Measurements from ENCODE around the gene ZMAT5.
"Not testable (repeated sequence)": the region's sequence is repeated elsewhere in the genome, so short reads cannot be mapped to it uniquely, and the experiment has no call there.

ZMAT5 gene

DNA sequence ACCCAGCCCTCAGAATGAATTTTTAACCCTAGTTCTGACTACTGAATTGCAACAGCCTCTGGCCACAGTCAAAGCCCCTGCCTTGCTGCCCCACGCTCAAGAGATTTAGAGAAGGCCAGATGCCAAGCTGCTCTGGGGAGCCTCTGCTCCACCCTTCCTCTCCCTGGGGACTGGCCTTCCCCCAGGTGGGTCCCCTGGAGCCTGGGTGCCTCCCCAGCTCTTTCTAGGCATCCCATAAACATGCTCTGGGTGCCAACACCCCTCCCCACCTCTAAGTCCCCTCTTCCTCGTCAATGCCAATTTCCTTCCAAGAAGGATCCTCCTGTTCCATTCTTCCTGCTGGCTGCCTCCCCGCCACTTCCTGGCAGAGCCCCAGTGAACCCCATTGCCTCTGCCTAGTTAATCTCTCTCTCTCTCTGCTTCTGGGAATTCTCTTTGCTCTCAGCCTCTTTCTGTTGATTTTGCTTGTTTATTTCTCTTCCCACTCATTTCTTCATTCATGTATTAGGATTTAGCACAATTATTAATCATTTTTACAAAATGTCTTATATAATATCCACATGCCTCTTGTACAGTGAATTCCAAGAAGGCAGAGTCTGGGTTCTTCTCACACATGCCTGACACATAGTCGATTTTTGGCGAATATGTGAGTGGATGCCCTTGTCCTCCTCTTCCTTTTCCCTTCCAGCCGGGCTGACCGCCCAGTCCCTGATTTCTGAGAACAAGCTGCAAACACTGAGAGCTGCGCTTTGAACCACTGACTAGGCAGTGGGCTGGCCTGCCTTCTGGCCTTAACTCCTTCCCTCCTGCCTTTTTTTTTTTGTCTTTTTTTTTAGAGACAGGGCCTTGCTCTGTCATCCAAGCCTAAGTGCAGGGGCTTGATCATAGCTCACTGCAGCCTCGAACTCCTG, 17.9 kb upstream of the ZMAT5 start:
- no peak for DNase-seq

DNA sequence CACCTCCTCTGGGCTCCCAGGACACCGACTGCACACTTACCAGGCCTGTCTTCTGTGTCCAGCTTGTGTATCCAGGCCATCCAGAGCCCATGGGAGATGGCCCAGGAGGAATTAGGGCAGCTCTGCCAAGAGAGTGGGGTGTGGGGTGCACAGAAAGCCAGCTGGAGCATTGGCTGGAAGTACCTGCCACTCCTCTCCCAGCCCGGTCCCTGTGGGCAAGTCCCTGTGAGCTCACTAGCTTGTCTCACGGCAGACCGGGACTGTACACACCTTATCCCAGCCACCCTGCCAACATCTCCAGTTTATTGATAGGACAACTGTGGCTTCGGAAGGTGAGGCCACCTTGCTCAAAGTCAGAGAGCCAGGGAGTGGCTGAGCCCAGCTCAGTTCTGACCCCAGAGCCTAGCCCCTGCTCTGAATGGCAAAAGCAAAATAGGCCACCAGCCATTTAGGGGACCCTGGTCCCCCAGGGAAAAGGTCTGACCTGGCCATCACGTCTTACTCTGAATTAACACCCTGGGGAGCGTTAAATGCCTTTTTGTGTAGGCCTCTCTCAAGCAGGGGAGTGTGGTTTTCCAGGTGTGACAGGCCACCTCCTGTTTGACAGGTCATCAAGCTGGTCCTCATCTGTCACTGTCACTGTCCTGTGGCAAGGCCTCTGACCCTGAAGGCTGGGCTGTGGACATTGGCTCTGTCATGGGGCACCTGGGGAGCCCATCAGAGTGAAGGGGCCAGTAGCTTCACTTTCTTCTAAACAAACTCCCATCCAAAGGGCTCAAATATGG, 15.4 kb upstream of the ZMAT5 start:
- no peak for DNase-seq

DNA sequence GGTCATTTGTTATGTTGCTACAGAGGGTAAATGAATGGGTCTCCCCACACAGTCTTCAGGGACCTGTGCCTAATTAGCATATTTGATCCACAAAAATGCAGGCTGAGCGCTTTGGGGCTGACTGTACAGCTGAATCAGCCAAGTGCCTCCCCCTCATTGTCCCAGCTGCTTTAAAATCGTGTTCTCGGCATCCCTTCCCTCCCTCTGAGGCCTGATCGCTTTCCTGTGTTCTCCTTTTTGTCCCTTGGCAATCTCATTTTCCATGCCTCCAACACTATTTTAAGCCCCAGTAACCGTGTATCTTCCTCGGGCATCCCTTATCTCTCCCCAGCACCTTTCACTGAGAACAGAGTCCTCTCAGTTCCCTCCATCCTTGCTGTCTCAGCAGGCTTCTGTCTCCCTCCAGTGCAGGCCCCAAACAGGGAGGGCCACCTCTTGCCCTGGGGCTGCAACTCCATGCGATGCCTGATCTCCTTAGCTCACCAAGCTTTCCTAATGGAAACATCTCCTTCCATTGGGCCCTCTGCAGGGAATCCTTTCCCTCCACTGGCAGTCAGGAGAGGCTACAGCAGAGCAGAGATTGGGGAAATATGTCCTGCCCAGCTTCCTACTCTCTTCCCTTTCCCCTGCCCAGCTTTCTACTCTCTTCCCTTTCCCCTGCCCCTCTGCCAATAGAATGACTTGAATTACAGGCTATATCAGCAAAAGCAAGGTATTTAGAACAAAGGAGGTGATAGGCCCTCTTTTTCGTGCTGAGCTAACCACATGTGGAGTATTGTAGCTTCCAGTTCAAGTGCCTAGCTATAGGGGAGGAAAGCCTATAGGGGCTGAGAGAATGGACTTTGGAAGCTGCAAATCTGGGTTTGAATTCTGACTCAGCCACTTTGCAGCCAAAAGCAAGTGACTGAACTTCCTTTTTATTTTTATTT, 14.2 kb upstream of the ZMAT5 start:
- peak; percentile 91 for DNase-seq

DNA sequence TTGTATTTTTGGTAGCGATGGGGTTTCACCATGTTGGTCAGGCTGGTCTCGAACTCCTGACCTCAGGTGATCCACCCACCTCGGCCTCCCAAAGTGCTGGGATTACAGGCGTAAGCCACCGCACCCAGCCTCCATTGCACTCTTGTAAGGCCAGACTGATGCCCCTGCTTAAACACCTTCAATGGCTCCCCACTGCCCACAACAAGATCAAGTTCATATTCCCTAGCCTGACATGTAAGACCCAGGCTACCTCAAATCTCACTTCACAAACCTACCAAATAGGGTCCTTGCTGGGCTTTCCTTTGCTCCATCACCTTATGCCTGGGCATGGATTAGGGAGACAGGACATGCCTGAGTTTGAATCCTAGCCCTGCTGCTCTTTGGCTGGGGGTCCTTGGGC, 13.4 kb upstream of the ZMAT5 start:
- no peak for DNase-seq

DNA sequence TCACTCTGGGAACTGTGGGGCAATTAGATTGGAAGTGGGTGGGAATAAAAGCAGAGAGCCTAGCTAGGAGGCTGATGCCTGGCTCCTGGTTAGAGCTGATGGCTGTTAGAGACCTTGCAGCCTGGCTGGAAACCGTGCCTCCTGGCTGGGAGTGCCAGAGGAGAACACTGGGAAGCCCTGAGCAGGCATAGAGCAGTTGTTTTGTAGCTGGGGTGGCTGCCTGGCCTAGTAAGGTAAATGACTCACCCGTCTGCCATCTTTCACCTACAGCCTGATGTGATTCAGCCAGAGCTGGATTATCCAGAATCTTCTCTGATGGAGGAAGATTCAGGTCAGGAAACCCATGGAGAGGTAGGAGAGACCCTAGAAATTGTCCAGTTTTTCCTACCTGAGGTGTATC, 6.4 kb upstream of the ZMAT5 start:
- no peak for DNase-seq

DNA sequence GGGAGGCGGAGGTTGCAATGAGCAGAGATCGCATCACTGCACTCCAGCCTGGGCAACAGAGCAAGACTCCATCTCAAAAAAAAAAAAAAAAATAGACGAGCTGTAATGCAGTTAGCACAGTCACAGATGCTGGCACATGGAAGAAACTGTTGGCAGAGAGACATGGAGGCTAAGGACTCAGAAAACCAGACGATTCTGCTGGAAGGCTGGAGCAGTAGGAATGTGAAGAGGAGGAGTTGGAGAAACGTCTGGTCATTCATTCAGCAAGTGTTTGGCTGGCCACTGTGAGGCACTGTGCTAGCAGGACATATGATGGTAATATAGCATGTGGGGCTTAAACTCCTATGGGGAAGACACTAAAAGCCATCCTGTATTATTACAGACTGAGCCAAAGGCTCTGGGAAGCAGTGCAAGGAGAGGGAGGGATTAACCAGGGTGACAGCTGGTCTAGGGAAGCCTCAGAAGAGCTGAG, 5.4 kb upstream of the ZMAT5 start:
- DNase-seq: peak; percentile 58

DNA sequence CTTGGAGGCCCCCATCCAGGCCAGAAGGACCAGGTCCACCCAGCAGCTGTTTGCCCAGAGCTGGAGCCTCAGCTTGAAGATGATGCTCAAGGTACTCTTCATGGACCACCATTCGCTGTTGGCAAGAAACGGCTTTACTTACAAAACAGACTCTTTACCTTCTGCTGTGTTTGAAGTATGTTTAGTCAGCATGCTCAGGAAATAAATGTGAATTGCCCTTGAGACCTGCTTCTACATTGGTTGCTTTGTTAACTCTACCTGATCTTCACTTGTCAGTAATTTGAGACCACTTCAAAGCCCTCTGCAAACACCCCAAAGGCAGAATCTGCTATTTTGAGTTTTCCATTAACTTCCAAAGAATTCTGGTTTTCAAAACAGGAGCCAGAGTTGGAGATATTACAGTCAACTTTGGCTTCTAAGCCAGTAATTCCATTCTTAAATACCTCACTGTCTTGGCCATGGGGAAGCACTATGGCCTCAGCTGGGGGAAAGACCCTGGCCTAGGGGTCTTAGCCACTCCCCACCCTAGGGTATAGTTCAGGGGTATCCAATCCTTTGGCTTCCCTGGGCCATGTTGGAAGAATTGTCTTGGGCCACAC, 3.0 kb upstream of the ZMAT5 start:
- no peak for DNase-seq

DNA sequence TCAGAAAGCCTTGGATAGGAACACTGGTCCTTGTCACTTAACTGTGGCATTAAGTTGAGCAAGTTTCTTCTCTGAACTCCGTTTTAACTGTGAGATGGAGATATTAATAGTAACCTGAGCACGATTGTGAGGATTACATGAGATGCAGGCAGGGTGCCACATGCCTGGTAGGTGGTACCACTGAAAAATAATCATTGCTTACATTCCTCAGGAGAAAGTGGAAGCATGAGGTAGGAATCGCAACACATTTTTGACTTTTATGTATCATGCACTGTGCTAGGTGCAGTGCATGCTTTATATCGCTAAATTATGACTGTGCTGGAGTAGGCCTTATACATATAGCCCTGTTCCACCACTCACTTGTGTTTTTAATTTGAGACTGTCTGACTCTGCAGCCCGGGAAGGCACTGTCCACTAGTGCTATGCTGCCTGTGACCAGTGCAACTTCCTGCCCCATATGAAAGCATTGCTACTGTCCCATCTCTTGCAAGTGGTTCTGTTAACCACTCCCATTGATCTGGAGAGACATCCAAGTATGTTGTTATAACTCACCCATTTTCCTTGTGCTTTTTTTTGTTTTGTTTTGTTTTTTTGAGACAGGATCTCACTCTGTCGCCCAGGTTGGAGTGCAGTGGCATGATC, 1.4 kb upstream of the ZMAT5 start:
- peak; percentile 24 for DNase-seq

DNA sequence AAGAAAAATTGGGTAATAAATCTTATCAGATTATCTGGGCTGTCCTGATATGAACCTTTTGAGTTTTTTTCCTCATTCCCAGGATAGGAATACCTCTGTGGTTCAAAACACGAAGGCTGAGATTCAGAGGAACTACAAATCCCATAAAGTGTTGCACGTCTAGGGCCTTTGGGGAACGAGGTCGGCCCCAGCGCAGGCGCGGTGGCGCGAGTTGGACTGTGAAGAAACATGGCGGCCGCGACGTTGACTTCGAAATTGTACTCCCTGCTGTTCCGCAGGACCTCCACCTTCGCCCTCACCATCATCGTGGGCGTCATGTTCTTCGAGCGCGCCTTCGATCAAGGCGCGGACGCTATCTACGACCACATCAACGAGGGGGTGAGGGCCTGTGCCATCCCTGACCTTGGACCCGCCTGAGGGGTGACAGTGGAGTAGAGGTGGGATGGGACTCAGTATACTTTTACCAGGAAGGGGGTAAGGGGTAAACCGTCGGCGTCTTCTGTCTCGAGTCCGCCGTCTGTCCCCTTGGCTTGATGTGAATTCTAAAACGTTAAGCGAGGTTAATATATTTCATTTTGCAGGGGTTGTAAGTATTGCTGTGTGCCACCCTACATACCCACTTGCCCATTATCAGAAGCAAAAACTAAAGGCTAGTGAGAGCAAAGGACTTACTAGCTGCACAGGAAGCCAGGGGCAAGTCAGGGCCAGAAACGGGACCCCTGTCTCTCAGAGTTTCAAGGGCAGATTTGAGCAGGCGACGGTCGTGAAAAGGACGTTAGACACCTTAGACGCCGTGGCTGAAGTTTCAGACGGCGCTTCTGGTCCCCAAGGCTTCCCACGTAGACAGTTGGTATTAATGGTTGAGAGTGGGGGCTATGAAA, 604 bp upstream of the ZMAT5 start, which contains the start of gene UQCR10:
Gene UQCR10 (plus strand): TSS at position 199 of the 881 bp plus-strand sequence. CDS start 30 bp downstream, at position 229.
- peak; percentile 95 for DNase-seq

DNA sequence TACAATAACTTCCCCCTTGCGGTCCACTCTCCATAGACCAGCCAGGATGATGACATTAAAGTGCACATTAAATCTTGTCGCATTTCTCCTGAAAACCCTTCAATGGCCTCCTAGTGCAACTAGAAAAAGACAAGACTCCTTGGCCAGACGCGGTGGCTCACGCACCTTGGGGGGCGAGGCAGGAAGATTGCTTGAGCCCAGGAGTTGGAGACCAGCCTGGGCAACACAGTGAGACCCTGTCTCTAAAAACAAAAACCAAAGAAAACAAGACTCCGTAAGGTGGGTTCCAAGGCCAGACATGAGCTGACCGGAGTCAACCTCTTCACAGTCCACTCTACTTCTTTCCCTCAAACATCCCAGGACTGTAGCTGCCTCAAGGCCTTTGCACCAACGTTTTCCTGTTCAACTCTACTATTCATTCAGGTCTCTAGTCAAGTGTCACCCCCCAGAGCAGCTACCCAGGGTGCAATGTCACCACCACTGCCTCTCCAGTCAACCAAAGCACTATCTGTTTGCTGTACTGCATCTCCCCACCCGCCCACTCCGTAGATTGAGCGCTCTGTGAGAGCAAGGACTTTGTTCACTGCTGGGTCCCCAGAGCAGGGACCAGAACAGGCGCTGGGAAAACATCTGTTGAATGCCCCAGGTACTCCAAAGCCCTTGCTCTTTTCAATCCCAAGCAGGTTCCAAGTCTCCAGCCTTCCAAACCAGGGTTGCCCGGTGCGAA, 739 bp downstream of the ZMAT5 start:
- peak; percentile 58 for DNase-seq

DNA sequence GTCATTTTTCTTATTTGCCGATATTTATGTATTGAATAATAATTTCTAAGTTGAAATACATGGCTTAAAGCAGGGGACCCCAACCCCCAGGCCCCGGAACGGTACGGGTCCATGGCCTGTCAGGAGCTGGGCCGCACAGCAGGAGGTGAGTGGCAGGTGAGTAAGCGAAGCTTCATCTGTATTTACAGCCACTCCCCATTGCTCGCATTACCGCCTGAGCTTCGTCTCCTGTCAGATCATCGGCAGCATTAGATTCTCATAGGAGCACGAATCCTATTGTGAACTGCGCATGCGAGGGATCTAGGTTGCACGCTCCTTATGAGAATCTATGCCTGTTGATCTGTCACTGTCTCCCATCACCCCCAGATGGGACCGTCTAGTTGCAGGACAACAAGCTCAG, 4.5 kb downstream of the ZMAT5 start:
- DNase-seq: no peak

DNA sequence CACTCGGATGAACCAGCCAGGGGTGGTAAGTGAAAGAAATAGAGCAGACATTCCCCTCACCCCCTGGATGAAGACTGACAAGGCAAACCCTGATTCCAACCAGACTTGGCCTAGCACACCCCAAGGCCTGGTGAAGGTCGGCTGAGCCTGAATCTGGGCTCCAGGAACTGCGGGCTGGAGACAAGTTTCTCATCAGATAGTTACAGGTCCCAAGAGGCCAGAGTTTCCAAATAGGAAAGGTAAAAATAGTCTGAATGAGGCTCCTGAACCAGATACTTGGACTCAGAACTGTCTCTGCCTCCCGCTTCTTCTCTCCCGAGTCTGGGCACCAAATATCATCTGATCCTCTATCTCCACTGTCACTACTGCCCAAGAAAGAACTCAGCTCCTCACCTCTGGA, 7.8 kb downstream of the ZMAT5 start:
- DNase-seq: no peak

DNA sequence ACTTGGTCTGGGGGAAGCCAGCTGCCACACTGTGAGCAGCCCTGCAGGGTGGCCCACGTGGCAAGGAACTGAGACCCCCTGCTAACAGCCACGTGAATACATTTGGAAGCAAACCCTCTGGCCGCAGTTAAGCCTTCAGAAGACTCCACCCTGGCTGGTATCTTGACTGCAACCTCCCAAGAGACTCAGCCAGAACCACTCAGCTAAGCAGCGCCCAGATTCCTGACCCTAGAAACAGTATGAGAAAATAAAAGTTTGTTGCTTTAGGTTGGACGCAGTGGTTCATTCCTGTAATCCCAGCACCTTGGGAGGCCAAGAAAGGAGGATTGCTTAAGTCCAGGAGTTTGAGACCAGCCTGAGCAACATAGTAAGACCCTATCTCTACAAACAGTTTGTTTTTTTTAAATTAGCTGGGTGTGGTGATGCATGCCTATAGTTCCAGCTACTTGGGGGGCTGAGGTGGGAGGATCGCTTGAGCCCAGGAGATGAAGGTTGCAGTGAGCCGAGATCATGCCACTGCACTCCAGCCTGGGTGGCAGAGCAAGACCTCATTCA, 8.7 kb downstream of the ZMAT5 start:
- DNase-seq: no peak

DNA sequence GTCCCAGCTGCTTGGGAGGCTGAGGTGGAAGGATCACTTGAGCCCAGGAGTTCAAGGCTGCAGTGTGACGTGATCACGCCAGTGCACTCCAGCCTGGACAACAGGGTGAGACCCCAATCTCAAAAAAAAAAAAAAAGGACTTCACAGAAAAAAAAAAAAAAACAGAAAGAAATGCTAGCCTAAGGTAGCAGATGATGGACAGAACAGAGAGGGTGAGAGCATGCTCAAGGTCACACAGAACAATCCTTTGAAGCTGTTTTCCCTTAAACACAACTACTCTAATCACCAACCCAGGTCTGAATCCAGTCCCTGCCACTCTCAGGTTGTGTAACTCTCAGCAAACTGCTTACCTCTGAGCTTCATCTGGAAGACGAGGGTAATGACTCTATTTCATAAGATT, 9.7 kb downstream of the ZMAT5 start:
- no peak for DNase-seq

DNA sequence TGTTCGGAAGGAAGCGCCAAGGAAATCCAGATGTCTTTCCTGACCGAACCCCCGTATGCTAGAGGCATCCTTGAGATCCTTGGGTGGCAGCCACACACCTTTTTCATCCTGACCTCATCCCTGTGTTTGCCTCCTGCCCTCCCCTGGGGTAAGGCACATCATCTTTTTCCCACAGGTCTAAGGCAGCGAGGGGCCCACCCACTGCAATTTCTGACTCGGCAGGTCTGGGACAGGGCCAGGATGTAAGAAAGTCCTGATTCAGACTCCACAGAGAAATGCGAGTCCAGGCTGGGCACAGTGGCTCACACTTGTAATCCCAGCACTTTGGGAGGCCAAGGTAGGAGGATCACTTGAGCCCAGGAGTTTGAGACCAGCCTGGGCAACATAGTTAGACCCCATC, 10.5 kb downstream of the ZMAT5 start:
- no peak for DNase-seq

DNA sequence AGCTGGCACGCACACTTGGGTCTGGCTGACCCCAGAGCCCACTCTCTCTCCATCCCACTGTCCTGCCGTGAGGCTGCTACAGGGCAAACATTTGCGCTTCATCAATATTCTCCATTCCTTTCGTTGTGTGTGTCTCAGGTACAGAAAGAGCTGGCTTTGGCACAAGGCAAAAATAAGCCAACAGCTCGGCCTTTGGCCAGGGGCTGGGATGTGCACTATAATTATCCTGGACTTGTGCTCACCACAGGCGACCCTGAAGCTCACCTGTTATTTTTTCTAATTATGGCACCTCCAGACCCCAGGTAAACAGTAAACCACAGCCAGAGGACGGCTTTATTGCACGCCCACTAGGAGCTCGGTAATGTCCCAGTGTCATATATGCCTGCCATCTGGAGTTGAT, 10.9 kb downstream of the ZMAT5 start:
- no peak for DNase-seq

DNA sequence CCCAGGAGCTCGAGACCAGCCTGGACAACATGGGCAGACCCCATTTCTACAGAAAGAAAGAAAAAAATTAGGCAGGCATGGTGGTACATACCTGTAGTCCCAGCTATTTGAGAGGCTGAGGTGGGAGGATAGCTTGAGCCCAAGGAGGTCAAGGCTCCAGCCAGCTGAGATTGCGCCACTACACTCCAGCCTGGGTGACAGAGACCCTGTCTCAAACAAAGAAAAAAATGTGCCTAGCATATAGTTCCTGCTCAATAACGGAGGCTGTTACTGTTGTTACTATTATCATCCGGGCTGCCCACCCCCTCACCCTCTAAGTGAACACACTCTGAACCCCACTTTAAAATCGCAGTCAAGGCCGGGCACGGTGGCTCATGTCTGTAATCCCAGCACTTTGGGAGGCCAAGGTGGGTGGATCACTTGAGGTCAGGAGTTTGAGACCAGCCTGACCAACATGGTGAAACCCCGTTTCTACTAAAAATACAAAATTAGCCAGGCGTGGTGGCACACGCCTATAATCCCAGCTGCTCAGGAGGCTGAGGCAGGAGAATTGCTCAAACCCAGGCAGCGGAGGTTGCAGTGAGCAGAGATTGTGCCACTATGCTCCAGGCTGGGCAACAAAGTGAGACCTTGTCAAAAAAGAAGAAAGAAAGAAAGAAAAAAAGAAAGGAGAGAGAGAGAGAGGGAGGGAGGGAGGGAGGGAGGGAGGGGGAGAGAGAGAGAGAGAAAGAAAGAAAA, 12.0 kb downstream of the ZMAT5 start:
- DNase-seq: not testable (repeated sequence)

DNA sequence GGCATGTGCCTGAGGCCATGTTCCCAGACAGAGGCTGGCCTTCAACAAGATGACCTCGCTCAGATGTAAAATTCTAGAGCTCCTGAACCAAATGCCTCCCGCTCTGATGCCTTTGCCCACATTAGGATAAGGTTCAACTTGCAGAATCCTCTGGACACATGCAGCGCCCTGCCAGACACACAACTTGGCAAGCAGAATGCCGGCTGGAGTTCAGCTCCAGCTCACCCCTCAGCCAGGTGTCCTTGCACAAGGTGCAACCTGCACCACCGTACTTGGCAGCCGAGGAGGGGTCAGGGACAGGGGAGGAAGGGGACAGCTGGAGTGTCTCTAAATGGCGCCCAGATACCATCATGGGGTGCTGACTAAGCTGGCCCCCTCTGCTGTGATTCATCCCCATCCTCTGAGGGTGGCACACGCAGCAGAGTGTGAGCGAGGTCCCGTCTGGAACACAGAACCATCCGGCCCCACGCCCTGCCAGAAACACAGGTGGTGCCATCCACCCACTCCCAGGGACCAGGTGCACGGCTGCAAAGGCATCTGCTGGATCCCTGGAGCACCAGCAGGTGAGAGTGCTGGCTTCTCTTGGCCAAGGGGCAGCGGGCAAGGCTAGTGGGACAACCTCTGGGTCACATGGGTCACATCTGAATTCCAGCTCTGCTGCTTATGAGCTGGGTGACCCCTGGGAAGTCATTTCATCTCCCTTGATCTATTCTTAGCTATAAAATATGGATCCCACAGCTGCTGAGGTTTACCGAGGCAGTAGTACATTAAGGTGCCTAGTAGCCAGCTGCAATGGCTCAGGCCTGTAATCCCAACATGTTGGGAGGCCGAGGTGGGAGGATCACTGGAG, 12.8 kb downstream of the ZMAT5 start:
- DNase-seq: no peak

Data from hematopoietic multipotent progenitor cell treated with erythropoietin and hydrocortisone succinate and interleukin-3 and kit ligand, for 8 days (in vitro differentiated cells).